Measurements from ENCODE around the gene RARA.

- TF ChIP-seq, protein P1, sequence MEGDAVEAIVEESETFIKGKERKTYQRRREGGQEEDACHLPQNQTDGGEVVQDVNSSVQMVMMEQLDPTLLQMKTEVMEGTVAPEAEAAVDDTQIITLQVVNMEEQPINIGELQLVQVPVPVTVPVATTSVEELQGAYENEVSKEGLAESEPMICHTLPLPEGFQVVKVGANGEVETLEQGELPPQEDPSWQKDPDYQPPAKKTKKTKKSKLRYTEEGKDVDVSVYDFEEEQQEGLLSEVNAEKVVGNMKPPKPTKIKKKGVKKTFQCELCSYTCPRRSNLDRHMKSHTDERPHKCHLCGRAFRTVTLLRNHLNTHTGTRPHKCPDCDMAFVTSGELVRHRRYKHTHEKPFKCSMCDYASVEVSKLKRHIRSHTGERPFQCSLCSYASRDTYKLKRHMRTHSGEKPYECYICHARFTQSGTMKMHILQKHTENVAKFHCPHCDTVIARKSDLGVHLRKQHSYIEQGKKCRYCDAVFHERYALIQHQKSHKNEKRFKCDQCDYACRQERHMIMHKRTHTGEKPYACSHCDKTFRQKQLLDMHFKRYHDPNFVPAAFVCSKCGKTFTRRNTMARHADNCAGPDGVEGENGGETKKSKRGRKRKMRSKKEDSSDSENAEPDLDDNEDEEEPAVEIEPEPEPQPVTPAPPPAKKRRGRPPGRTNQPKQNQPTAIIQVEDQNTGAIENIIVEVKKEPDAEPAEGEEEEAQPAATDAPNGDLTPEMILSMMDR (conservative IDR thresholded peaks at IDR 0.05): no peak
- no peak for TF ChIP-seq ZFX (IDR thresholded peaks at IDR 0.05)
Measured at GRCh38 chr17:40303708-40304551, 5.0 kb upstream of the RARA start.
